ENCODE measurements around the gene UGT1A9.

The UGT1A9 gene

DNA sequence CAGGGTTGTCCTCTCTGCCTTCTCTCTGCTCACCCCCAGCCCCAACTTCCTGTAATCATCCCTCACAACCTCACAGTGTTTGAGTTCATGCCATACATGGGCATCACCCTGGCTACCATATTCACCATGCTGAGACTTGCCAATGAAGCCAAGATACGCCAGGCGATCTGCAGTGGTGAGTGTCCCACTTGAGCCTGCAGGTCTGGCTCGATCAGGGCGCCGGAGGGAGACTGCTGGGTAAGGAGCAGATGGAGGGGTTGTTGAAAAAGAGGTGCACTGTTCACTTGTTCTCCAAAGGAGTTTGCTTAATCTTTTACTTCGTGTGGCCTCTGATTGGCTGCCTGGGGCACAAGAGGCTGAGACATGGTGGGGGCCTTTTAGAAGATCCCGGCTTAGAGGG, 121.0 kb downstream of the UGT1A9 start:
- DNase-seq (ENCODE audit: low read depth in 1 of 2, low spot score in 1 of 2) = no peak
- Histone ChIP-seq H3K27me3 (ENCODE audit: insufficient read depth, poor library complexity, severe bottlenecking) (no peaks in the 10 kb centered on the region), H3K4me3 (replicated peaks; ENCODE audit: insufficient read depth, low read length) (no peak overlapping the region), H3K27ac (replicated peaks) (no peak overlapping the region)
- TF ChIP-seq SPI1 (IDR thresholded peaks at IDR 0.05; ENCODE audit: borderline replicate concordance, low read depth) (no peak), CTCF (IDR thresholded peaks at IDR 0.05; ENCODE audit: insufficient read depth, low read length) (no peak), GABPA (IDR thresholded peaks at IDR 0.05; ENCODE audit: low read depth) (no peak), REST (IDR thresholded peaks at IDR 0.05; ENCODE audit: insufficient replicate concordance, low read depth) (no peak)

GRCh38 chr2:233793465-233794127, 121.9 kb downstream of the UGT1A9 start:
- H3K27me3 ChIP-seq (ENCODE audit: insufficient read depth, poor library complexity, severe bottlenecking) = no peaks in the 10 kb centered on the region
- no peak for DNase-seq (ENCODE audit: low read depth in 1 of 2, low spot score in 1 of 2)

More at GRCh38 chr2:233793465-233794127, 121.9 kb downstream of the UGT1A9 start:
- no peak for TF ChIP-seq POLR2AphosphoS5 (IDR thresholded peaks at IDR 0.05; ENCODE audit: low read depth)
- TF ChIP-seq REST (IDR thresholded peaks at IDR 0.05; ENCODE audit: insufficient replicate concordance, low read depth) = no peak
- TF ChIP-seq CTCF (IDR thresholded peaks at IDR 0.05; ENCODE audit: insufficient read depth, low read length) = no peak
- TF ChIP-seq SPI1 (IDR thresholded peaks at IDR 0.05; ENCODE audit: borderline replicate concordance, low read depth) = no peak
- TF ChIP-seq GABPA (IDR thresholded peaks at IDR 0.05; ENCODE audit: low read depth) = no peak
- H3K4me3 ChIP-seq (replicated peaks; ENCODE audit: insufficient read depth, low read length) = no peak overlapping the region
- H3K27ac ChIP-seq (replicated peaks) = no peak overlapping the region
